T-helper 2 cell (primary cell): ENCODE measurements around the gene LRP1.

Experiments used
- DNase-seq, 5 experiments: peaks; one replicate each; pipeline versions ENCODE4 v3.0.0 to v3.0.0-alpha.2; 2012 to 2022

LRP1 gene

DNA sequence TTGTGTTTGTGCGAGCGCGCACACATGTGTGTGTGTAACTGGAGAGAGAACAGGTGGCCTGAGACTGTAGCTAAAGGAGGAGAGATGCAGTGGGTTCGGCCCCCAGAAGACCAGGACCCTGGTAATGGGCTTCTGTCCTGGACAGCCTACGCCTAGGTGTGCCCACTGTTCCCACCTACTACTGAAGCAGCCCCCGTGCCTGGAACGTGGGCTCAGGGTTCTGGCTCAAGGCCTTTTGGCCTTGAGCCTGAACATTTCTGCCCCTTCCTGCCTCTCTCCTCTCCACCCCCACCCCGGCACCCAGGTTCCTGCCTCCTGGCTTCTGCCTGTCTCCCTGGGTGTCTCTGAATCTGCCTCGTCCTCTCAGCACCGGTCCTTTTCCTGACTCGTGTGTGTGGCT, 86.8 kb downstream of the LRP1 start:
- DNase-seq: no peak

DNA sequence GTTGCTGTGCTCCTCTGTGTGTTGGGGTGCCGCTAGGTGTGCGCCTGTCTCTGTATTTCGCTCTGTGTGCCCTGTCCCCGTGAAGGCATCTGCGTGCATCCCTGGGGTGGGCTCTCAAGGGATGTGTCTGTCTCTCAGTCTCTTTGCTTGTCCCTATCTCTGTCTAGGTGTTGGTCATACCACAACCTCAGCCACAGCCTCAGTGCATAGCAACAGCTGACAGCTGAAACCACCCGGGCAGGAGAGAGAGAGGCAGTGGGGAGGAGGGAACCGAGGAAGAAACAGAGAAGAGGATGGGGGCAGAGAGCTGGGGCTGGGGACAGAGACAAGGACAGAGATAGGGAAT, 87.4 kb downstream of the LRP1 start:
- DNase-seq: peak in 2 of 5 experiments; percentile 64 to 76

DNA sequence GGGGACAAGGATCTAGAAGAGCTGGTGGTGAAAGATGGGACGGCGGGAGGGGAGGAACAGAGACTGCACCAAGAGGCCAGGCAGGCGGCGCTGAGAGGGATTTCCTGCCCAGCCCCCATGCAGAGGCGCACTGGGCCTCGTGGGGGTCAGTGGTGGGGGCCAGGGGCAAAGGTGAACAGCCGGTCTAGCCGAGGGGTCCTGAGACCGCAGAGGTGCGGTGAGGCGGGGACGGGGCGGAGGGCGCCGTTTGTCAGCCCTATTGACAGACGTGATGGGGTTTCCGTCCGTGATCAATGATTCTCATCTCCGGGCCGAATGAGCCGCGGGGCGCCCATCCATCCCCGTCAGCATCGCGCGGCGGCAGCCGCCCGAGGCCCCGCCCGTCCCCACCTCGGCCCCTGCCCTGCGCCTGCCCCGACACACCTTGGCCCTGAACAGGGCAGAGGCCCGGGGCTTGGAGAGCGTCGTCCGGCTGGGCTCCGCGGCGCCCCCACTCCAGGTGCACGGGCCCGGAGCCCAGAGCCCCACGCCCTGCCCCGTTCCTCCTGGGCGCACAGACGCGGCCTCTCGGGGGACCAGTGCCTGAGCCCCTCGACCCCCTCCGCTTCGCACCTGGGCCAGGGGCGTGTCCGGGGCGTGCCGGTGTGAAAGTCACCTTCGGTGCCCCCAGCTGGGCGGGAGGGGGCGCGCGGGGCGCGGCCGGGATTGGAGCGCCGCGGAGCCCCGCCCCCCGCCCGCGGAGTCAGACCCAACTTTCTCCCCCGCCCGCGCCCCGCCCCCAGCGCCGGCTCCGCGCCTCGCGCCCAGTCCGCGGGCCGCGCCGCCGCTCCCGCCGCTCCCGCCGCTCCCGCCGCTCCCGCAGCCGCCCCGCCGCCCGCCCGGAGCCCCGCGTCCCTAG, 88.0 kb downstream of the LRP1 start, which contains the start of gene NXPH4:
Gene NXPH4, plus strand, starts transcription at position 781 of the 898 bp plus-strand sequence. CDS start 176 bp downstream, outside the sequence.
- DNase-seq: peak in 4 of 5 experiments; percentile 24 to 55 (median 42)

DNA sequence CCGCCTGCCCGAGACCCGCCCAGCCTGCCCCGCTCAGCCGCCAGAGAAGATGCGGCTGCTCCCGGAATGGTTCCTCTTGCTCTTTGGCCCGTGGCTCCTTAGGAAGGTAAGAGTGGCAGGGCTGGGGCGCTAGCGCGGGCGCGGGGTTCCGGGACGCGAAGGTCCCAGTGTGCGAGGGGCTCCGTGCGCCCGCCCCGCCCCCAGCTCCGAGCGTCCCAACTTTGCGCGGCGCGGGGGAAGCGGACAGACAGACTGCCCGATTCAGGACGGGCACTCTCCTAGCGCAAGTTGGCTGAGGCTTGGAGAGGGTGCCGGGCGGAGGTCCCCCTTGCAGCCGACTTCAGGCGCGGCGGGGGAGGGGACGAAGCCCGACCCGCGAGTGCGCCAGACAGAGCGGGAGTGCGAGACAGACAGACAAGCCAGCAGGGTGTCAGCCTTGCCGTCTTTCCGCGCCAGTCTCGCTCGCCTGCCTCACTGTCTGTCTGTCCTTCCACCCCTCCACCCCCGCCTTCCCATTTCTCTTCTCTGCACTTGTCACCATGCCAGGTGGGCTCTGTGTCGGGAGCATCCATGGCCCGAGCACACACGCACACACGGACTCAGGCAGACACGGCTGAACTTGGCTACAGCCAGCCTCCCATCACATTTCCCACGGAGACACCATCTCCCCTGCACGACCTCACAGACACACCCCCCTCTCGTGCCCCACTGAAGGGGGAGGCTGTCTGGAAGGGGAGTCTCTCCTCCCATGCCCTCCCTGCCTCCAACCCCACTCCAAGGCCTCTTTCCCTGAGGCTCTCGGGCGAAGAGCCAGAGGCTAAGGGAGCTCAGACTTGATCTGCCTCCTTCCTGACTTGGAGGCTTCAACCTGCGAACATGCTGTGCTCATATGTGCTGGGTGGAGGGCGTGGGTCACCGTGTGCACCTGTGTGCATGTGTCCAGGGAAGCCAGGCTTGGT, 88.9 kb downstream of the LRP1 start:
- DNase-seq: peak in 1 of 5 experiments; percentile 73

DNA sequence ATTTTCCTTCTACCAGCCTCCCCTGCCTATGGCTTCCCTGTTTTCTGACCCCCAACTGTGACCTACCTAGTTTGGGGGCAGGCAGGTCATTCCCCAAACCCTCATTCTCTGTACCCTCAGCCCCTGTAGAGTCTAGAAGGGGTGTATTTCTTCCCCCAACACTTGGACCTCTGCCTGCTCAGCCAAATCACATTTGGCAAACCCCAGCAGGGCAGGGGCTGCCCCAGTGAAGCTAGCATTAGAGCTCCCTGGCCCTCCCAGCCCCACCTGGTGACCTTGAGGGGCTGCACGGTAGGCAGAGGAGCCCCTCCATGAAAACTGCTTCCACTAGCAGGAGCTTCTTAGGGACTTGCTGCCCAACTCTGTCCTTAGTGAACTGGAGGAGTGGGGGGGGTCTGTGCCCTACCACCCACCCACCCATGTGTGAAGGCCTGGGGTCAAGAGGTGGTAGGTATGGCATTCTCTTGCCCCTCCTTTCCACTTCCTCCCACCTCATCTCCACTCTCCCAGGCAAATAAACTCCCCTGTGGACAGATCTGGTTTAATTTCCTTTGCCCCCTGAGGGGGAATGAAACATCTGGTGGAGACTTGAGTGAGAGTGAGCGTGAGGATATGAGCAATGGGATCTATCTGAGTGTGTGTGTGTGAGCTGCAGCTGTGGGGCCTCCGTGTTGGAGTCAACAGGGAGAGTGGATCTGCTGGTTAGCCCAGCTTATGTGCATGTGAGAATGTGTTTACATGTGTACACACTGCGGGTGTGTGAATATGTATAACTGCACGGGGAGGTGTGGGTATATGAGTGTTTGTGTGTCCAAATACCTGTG, 90.0 kb downstream of the LRP1 start:
- DNase-seq: no peak

DNA sequence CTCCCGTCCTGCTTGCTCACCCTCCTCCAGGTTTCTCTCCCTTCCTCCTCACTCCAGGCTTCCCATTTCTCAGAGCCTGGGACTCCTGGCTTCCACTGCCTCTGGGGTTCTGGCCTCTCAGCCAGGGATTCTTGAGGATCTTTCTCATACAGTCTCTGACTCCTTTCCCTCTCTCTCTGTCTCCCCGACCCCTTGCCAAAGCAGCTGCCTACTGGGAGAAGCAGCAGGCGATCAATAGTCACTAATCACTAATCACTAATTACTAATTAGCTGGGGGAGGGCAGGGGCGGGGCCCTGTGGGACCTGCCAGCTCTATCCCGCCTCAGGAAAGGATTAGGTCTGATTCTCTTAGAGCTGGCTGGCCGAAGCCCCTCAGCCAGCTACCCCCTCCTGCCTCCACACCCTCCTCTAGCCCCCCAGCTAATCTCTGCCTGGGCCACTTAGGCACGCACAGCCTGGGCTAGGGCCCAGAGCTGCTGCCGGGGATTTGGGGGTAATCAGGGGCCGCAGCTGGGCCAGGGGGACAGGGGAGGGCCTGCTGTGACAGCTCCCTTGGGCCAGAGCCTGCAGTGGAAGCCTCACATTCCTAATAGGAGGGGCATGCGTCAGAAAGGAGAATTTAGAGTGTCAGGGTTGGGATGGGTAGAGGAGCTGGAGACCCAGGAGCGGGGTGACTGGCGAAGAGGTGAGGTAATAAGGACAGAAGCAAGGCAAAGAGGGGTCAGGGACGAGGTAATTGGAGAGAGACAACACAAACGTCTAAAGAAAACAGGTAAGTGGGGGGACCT, 91.1 kb downstream of the LRP1 start:
- no peak for DNase-seq

DNA sequence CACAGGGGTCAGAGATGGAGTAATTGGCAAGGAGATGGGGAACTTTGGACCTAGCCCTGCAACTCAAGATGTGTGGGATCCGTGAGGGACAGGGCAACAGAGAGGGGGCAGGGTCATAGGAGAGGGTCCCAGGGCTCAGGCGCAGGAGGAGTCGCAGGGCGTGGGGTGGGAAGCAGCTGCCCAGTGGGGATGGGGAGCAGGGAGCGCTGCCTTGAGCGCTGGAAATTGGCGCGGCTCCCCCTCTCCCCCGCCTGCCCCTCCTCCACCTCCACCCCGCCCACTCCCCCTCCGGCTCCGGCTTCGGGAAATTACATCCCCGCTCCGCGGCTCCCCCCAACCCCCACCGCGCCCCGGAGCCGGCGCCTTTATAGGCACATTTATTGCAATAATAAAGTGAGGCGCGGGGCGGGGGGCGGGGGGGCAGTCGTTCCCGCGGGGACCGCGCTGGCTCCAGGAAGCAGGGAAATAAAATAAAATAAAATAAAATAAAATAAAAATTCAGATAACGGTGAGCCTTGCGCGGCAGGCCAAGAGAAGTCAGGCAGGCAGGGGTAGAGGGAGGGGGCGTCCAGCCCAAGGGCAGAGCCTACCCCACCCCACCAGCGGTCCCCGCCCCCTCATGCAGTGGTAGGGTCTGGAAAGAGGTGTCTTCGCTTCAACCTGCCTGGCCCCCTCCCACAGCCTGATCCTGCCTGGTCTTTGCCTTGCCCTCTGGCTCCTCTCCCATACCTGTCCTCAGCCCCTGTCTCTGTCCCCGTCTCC, 91.9 kb downstream of the LRP1 start:
- no peak for DNase-seq

DNA sequence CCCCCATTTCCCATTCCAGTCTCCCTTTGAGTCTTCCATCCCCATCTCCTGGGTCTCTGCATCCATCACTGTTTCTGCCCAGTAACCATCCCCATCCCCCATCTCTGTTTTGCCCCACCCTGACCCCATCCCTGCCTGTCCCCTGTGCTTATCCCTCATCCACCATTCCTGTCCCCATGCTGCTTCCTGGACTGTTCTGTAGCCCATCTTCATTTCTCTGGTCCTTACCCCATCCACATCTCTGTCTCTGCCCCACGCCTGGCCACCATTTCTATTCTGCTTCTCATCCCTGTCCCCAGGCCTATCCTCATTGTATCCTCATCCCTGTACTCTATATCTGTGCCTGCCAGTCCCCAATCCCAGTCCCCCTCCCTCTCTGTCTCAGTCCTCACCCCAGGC, 92.5 kb downstream of the LRP1 start:
- DNase-seq: no peak

DNA sequence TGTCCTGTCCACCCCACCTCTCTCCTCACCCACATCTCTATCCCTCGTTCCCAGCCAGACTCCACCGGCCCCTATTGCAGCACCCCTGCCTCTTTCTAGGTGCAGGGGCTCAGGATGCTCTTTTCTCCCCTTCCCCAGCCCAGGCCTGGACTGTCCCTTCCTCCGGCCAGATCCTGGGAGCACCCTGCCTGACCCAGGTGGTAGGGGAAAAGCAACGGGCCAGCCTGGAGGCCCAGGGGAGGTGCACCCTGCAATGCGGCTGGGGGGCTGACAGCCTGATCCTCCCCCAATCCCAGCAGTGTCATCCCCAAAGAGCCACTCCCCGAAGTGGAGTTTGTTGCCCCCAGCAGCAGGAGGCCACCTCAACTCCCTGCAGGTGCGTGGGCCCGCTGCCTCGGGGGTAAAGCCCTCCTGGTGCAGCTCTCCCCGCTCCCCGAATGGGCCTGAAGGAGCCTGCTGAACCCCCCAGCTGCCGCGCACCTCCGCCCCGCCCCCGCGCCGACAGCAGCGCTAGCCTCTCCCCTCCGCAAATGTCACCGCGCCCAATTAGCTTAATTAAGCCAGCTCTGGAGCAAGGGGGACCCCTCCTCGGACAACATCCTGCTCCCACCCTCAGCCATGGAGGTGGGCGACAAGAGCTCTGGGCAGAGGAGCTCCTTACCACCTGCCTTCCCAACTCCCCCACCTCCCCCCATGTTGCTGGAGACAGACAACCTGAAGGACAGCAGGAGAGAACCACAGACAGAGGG, 93.1 kb downstream of the LRP1 start:
- no peak for DNase-seq

DNA sequence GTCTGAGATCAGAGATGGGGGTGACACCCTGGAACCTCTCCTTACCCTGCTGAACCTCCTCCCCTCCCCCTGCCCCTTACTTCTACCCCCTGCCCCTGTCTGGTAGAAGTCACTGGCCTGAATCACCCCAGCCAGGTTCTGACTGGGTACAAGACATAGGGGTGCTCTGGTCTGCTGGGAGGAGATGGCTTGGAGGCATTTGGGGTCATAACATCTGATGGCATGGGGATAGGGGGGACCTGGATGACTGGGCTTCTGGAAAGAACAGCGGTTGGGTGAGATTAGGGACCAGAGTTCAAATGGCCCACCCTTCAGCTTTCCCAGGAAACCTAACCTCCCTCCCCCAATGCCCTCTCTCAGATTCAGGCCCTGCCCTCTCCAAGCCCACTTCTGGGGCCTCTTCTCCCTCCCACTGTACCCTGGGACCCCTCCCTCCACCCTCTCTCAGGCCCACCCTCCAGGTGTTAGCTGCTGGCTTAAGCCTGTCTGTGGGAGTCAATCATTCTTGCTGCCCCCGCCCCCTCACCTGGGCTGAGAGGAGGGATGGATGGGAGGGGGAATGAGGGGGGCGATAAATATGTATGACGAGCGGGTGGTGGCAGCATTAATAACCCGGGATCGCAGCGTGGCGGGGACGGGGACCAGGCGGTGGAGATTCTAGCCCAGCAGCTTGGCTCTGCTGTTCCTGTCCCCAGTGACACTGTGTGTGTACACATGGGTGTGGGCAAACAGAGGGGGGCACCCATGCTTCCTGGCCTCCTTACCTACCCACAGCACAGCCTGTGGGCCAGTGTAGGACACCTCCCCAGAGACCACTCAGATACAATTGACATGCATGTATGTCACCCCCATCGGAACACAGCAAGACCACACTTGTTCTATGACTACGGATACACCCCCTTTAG, 94.3 kb downstream of the LRP1 start:
- DNase-seq: no peak

DNA sequence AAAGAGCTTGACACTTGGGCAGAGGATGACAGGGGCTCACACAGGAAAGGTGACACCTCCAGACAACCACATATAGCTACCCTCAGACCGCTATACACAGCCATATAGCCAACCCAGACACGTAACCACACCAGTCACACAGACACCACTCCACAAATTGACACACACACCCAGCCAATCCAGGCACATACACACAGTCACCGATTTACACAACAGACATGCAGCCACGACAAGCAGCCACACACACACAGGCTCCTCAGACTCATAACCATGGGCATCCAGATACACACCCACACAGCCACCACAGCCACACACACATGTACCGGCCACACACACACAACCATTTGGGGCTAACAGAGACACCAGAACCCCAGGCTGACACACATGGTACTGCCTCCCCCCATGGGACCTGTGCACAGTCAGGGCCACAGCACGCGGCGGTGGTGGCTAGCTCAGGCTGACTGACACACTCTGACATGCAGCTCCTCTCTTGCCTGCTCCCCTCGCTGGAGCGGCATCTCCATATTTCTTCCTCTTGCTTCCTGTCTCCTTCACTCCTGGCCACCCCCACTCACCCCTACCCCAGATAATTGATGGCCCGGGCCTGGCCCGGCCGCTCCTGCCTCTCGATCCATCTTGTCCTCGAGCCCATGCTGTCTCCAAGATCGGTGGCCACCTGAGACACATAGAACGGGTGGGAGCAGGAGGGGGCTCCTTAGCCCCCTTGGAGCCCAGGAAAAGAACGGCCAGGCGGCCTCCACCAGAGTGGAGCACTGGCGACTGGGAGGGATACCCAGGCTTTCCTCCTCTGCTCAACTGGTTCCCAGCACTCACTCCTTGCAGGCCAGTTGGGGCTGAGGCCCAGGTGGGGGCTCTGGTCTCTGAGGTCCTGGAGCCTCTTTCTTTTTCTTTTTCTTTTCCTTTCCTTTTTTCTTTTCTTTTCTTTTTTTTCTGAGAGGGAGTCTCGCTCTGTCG, 95.2 kb downstream of the LRP1 start:
- DNase-seq: peak in 2 of 5 experiments; percentile 41 to 85

DNA sequence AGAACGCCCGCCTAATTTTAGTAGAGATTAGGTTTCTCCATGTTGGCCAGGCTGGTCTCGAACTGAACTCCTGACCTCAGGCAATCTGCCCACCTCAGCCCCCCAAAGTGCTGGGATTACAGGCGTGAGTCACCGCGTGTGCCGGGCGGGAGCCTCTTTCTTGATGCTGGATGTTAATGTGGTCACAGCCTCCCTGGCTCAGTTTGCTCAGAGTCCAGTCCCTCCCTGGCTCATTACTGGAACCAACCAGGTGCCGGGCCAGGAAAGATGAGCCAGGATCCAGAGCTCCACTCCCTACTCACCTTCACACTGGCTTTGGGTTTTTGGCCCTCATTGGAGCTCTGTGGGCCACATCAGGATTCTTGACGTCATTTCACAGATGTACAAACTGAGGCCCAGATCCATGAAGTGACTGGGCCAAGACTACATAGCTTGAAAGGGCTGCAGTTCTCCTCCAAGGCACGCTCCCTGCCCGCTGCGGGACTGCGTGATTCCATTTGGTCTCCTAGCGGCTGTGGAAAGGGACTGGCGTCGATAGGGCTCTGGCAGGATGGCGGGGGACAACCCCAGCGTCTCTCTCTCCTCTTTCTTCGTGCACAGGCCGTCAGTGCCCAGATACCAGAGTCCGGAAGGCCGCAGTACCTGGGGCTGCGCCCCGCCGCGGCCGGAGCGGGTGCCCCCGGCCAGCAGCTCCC, 96.1 kb downstream of the LRP1 start:
- no peak for DNase-seq

DNA sequence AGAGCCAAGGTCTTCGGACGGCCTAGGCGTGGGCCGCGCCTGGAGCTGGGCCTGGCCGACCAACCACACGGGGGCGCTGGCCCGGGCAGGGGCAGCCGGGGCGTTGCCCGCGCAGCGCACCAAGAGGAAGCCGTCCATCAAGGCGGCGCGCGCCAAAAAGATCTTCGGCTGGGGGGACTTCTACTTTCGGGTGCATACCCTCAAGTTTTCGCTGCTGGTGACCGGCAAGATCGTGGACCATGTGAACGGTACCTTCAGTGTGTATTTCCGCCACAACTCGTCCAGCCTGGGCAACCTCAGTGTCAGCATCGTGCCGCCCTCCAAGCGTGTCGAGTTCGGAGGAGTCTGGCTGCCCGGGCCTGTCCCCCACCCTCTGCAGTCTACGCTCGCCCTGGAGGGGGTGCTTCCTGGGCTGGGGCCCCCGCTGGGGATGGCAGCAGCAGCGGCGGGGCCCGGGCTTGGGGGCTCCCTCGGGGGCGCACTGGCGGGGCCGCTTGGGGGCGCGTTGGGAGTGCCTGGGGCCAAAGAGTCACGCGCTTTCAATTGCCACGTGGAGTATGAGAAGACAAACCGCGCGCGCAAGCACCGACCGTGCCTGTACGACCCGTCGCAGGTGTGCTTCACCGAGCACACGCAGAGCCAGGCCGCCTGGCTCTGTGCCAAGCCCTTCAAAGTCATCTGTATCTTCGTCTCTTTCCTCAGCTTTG, 96.8 kb downstream of the LRP1 start:
- DNase-seq: peak; percentile 35 to 71 (median 47)

DNA sequence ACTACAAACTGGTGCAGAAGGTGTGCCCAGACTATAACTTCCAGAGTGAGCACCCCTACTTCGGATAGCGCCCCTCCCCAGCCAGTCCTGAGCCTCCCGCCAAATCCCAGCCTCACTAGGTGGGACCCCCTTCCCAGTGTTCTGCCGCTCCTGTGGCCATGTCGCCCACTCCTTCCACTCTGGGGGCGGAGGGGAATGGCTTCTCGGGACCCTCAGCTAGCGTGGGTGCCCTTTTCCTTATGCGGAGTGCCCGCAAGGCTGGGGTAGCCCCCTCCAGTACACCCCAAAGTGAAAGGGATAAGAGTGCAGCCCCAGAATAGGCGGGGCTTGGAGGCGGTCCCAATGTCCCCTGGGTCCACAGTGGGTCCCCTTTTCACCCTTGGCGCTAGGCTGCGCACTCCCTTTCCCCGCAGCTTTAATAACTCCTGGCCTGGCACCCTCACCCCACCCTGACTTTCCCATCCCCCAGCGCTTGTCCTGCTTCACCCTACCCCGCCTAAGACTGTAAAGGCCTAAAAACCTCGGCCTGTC, 97.5 kb downstream of the LRP1 start:
- no peak for DNase-seq

DNA sequence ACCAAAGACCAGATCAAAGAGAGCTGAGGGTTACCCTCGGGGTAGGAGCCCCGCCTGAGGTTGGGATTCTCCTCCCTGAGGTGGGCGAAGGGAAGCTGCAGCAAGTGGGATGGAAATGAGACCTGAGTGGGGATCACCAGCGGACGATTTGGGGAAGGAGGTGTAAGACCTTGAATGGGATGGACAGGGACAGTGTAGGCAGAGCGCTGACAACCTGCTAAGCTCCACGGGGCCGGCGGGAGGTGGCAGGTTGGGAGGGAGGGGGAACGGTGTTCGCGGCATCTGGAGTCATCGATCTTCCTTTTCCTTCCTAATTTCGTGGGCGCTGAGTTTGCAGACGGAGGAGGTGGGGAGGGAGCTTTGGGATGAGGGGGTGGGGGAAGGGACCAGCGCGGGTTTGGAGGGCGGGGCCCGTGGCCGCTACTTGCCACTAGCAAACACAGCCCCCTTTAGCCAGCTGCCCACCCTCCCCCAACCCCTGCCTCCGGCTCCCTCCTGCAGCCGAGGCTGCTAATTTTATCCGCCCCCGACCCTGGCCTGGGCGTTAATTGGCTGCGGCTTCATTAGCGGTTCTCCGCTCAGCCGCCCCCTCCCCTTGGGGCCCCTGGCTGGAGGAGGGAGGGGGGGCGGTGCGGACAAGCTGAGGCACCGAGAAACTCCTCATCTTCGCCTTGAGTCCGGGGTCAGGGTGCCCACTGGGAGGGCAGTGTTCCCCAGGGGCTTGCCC, 98.5 kb downstream of the LRP1 start:
- no peak for DNase-seq
